ENCODE measurements around the gene PRDX1. TPM values are rescaled to one million over a fixed set of nuclear protein-coding genes. Genes with fewer than 3 reads are reported as not detected.
"Not testable (repeated sequence)": the region's sequence is repeated elsewhere in the genome, so short reads cannot be mapped to it uniquely, and the experiment has no call there.

The PRDX1 gene
- polyA plus RNA-seq, 1 donor = 239 TPM

DNA sequence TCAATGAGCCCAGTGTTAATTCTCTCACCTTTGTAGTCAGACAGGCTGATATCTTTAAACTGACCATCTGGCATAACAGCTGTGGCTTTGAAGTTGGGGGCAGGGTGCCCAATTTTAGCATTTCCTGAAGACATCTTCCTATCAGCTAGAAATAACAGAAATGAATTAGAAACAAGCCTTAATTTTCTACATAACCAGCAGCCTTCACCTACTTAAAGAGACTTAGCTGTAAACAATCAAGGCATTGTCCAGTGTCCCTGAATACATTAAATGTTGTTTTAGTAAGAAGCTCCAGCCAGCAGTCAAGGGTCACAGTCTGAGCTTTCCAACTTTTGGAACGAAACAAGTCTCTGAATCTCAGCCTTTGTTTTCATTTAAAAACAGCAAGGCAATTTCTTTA is 2.8 kb downstream of the PRDX1 start:
- Histone ChIP-seq H3K27ac (ENCODE audit: low read length) (no peak overlapping the region), H3K27me3 (ENCODE audit: control insufficient read depth, insufficient read depth, low read length) (no peaks in the 10 kb centered on the region), H3K9me3 (ENCODE audit: control insufficient read depth, low read depth, low read length) (no peaks in the 10 kb centered on the region), H3K4me1 (ENCODE audit: control insufficient read depth, insufficient read depth, low read length) (peaks cover 24% of the 10 kb centered on the region), H3K4me3 (ENCODE audit: low read length) (no peak overlapping the region), H3K36me3 (ENCODE audit: control insufficient read depth, insufficient read depth, low read length) (peaks cover 33% of the 10 kb centered on the region)
- WGBS (ENCODE audit: insufficient coverage, low lambda C conversion rate) = 20% methylated on average over 1 of the region's 1 CpG
- no peak for DNase-seq

DNA sequence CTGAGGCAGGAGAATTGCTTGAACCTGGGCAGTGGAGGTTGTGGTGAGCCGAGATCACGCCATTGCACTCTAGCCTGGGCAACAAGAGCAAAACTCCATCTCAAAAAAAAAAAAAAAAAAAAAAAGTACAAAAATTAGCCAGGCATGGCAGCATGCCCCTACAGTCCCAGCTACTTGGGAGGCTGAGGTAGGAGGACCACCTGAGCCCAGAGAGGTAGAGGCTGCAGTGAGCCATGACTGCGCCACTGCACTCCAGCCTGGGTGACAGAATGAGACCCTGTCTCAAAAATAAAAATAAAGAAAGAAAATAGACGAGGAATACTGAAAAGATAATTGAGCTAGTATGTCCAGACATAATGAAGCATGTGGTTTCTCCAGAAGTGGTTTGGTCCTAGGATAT is 3.3 kb downstream of the PRDX1 start:
- H3K27me3 ChIP-seq (ENCODE audit: control insufficient read depth, insufficient read depth, low read length); DNase-seq; H3K4me3 ChIP-seq (ENCODE audit: low read length); H3K9me3 ChIP-seq (ENCODE audit: control insufficient read depth, low read depth, low read length); H3K27ac ChIP-seq (ENCODE audit: low read length): not testable (repeated sequence)
- no CpG with 5 or more reads among the region's 4 CpGs for WGBS (ENCODE audit: insufficient coverage, low lambda C conversion rate)
- Histone ChIP-seq H3K36me3 (ENCODE audit: control insufficient read depth, insufficient read depth, low read length) (peaks cover 38% of the 10 kb centered on the region), H3K4me1 (ENCODE audit: control insufficient read depth, insufficient read depth, low read length) (peaks cover 28% of the 10 kb centered on the region)

- no CpG with 5 or more reads among the region's 4 CpGs for WGBS (ENCODE audit: insufficient coverage, low lambda C conversion rate)
- no peaks in the 10 kb centered on the region for H3K27me3 ChIP-seq (ENCODE audit: control insufficient read depth, insufficient read depth, low read length)
- H3K4me1 ChIP-seq (ENCODE audit: control insufficient read depth, insufficient read depth, low read length) = peaks cover 31% of the 10 kb centered on the region
- H3K36me3 ChIP-seq (ENCODE audit: control insufficient read depth, insufficient read depth, low read length) = peaks cover 57% of the 10 kb centered on the region
- peak overlapping the region; percentile 19 for H3K27ac ChIP-seq (ENCODE audit: low read length)
- DNase-seq = no peak
- H3K4me3 ChIP-seq (ENCODE audit: low read length) = no peak overlapping the region
- H3K9me3 ChIP-seq (ENCODE audit: control insufficient read depth, low read depth, low read length) = no peaks in the 10 kb centered on the region
Measured at GRCh38 chr1:45516465-45516864, 5.2 kb downstream of the PRDX1 start.

DNA sequence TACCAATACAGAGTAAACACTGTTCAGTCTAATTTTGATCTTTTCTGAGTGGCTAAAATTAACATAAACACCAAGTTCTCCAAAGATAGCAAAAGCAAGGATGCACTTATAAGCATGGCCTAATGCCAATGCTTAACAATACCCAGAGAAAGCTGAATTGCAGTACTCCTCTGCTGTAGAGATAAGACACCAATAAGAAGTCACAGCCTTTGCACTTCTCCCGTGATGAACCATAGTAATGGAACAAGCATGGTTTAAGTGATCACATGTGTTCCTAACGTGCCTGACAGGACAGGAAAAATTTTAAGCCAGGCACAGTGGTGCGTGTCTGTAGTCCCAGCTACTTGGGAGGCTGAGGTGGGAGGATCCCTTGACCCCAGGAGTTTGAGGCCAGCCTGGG is 5.6 kb downstream of the PRDX1 start:
- Histone ChIP-seq H3K4me1 (ENCODE audit: control insufficient read depth, insufficient read depth, low read length) (peaks cover 31% of the 10 kb centered on the region), H3K36me3 (ENCODE audit: control insufficient read depth, insufficient read depth, low read length) (peaks cover 60% of the 10 kb centered on the region), H3K27ac (ENCODE audit: low read length) (peak overlapping the region; percentile 19), H3K9me3 (ENCODE audit: control insufficient read depth, low read depth, low read length) (no peaks in the 10 kb centered on the region), H3K27me3 (ENCODE audit: control insufficient read depth, insufficient read depth, low read length) (no peaks in the 10 kb centered on the region), H3K4me3 (ENCODE audit: low read length) (no peak overlapping the region)
- WGBS (ENCODE audit: insufficient coverage, low lambda C conversion rate) = no CpG with 5 or more reads among the region's 3 CpGs
- peak; percentile 42 to 73 for DNase-seq

DNA sequence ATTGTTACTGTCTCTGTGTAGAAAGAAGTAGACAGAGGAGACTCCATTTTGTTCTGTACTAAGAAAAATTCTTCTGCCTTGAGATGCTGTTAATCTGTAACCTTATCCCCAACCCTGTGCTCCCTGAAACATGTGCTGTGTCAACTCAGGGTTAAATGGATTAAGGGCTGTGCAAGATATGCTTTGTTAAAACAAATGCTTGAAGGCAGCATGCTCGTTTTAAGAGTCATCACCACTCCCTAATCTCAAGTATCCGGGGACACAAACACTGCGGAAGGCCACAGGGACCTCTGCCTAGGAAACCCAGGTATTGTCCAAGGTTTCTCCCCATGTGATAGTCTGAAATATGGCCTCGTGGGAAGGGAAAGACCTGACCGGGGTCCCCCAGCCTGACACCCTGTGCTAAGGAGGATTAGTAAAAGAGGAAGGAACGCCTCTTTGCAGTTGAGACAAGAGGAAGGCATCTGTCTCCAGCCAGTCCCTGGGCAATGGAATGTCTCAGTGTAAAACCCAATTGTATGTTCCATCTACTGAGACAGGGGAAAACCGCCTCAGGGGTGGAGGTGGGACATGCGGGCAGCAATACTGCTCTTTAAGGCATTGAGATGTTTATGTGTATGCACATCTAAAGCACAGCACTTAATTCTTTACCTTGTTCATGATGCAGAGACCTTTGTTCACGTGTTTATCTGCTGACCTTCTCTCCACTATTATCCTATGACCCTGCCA is 8.0 kb downstream of the PRDX1 start:
- not testable (repeated sequence) for H3K4me3 ChIP-seq (ENCODE audit: low read length); H3K27me3 ChIP-seq (ENCODE audit: control insufficient read depth, insufficient read depth, low read length); H3K27ac ChIP-seq (ENCODE audit: low read length); H3K9me3 ChIP-seq (ENCODE audit: control insufficient read depth, low read depth, low read length); DNase-seq
- Histone ChIP-seq H3K36me3 (ENCODE audit: control insufficient read depth, insufficient read depth, low read length) (peaks cover 82% of the 10 kb centered on the region), H3K4me1 (ENCODE audit: control insufficient read depth, insufficient read depth, low read length) (peaks cover 27% of the 10 kb centered on the region)
- no CpG with 5 or more reads among the region's 9 CpGs for WGBS (ENCODE audit: insufficient coverage, low lambda C conversion rate)

- Histone ChIP-seq H3K36me3 (ENCODE audit: control insufficient read depth, insufficient read depth, low read length) (peaks cover 85% of the 10 kb centered on the region), H3K4me3 (ENCODE audit: low read length) (no peak overlapping the region), H3K4me1 (ENCODE audit: control insufficient read depth, insufficient read depth, low read length) (peaks cover 27% of the 10 kb centered on the region), H3K9me3 (ENCODE audit: control insufficient read depth, low read depth, low read length) (no peaks in the 10 kb centered on the region), H3K27me3 (ENCODE audit: control insufficient read depth, insufficient read depth, low read length) (no peaks in the 10 kb centered on the region), H3K27ac (ENCODE audit: low read length) (no peak overlapping the region)
- no CpG with 5 or more reads among the region's 1 CpG for WGBS (ENCODE audit: insufficient coverage, low lambda C conversion rate)
- peak; percentile 65 for DNase-seq
Measured at GRCh38 chr1:45512641-45513054, 9.0 kb downstream of the PRDX1 start.

- WGBS (ENCODE audit: insufficient coverage, low lambda C conversion rate) = no CpG with 5 or more reads among the region's 4 CpGs
- Histone ChIP-seq H3K4me1 (ENCODE audit: control insufficient read depth, insufficient read depth, low read length) (peaks cover 22% of the 10 kb centered on the region), H3K27me3 (ENCODE audit: control insufficient read depth, insufficient read depth, low read length) (no peaks in the 10 kb centered on the region), H3K4me3 (ENCODE audit: low read length) (no peak overlapping the region), H3K9me3 (ENCODE audit: control insufficient read depth, low read depth, low read length) (no peaks in the 10 kb centered on the region), H3K36me3 (ENCODE audit: control insufficient read depth, insufficient read depth, low read length) (peaks cover 78% of the 10 kb centered on the region), H3K27ac (ENCODE audit: low read length) (no peak overlapping the region)
- no peak for DNase-seq
Measured at GRCh38 chr1:45510972-45511527, 10.6 kb downstream of the PRDX1 start.

DNA sequence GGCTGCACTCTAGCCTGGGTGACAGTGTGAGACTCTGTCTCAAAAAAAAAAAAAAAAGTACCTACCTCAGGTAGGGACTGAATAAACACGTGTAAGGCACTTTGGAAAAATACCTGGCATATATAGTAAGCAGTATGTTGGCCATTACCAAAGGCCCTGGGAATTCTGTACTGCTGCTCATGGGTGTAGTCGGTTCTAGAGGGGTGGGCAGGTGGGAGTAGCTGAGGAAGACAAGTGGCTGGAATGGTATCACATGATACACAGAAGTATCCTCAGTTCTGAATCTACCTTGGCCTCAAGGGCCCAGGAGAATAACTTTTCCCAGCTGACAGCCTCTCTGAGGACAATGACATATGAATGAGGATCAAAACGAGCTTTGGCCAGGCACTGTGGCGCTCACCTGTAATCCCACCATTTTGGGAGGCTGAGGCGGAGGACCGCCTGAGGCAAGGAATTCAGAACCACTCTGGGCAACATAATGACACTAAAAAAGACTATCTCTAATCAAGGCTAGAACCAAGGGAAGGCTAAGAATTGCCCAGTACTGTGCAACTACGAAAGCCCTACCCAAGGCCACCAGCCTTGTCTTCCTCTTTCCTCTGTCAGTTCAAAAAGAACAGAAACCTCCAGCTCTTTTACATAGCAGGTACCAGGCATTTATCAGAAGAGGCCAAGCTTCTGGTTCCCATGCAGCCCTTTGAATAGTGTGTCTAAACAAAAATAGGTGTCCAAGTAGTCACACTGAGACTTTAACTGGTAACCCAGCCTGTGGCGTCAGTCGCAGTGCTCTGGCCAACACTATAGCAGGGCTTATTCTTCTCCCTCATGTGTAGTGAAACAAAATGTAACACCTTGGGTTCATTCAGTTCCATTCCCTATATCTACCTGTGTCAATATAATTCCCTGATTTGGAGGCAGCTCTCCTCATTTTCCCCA is 11.4 kb downstream of the PRDX1 start:
- H3K27me3 ChIP-seq (ENCODE audit: control insufficient read depth, insufficient read depth, low read length) = no peaks in the 10 kb centered on the region
- H3K27ac ChIP-seq (ENCODE audit: low read length) = no peak overlapping the region
- WGBS (ENCODE audit: insufficient coverage, low lambda C conversion rate) = 67% methylated on average over 3 of the region's 9 CpGs
- peaks cover 72% of the 10 kb centered on the region for H3K36me3 ChIP-seq (ENCODE audit: control insufficient read depth, insufficient read depth, low read length)
- H3K4me1 ChIP-seq (ENCODE audit: control insufficient read depth, insufficient read depth, low read length) = peaks cover 17% of the 10 kb centered on the region
- no peaks in the 10 kb centered on the region for H3K9me3 ChIP-seq (ENCODE audit: control insufficient read depth, low read depth, low read length)
- DNase-seq = no peak
- no peak overlapping the region for H3K4me3 ChIP-seq (ENCODE audit: low read length)

- H3K27ac ChIP-seq (ENCODE audit: low read length) = no peak overlapping the region
- H3K9me3 ChIP-seq (ENCODE audit: control insufficient read depth, low read depth, low read length) = no peaks in the 10 kb centered on the region
- DNase-seq = no peak
- no peak overlapping the region for H3K4me3 ChIP-seq (ENCODE audit: low read length)
- H3K27me3 ChIP-seq (ENCODE audit: control insufficient read depth, insufficient read depth, low read length) = no peaks in the 10 kb centered on the region
- H3K4me1 ChIP-seq (ENCODE audit: control insufficient read depth, insufficient read depth, low read length) = peaks cover 3% of the 10 kb centered on the region
- peaks cover 56% of the 10 kb centered on the region for H3K36me3 ChIP-seq (ENCODE audit: control insufficient read depth, insufficient read depth, low read length)
- no CpG with 5 or more reads among the region's 15 CpGs for WGBS (ENCODE audit: insufficient coverage, low lambda C conversion rate)
Measured at GRCh38 chr1:45508295-45509151, 13.2 kb downstream of the PRDX1 start.

DNA sequence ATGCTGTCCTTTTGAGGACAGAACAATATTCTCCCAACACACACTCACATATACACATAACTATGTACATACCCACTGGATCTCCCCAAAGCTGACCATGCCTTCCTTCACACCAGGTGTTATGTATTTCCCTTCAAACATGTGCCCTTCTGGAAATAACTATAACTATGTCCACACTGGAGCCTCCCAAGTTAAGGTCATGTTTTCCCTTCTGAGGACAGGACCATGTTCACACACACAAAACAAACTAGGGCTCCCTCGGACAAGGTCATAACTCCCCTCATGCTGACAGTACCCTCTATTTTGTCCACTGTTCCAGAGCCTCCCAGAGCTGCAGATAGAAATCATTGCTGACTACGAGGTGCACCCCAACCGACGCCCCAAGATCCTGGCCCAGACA is 13.8 kb downstream of the PRDX1 start:
- no peak overlapping the region for H3K27ac ChIP-seq (ENCODE audit: low read length)
- H3K36me3 ChIP-seq (ENCODE audit: control insufficient read depth, insufficient read depth, low read length) = peaks cover 50% of the 10 kb centered on the region
- no peak overlapping the region for H3K4me3 ChIP-seq (ENCODE audit: low read length)
- no peak for DNase-seq
- no peaks in the 10 kb centered on the region for H3K27me3 ChIP-seq (ENCODE audit: control insufficient read depth, insufficient read depth, low read length)
- peaks cover 3% of the 10 kb centered on the region for H3K4me1 ChIP-seq (ENCODE audit: control insufficient read depth, insufficient read depth, low read length)
- no CpG with 5 or more reads among the region's 4 CpGs for WGBS (ENCODE audit: insufficient coverage, low lambda C conversion rate)
- H3K9me3 ChIP-seq (ENCODE audit: control insufficient read depth, low read depth, low read length) = no peaks in the 10 kb centered on the region
